KOPT-K1 (cell line): ENCODE measurements around the gene ZNF142.

Source experiments
- H3K27ac ChIP-seq: fragments of 200-600 bp; sonication (generic); 2 replicates; pipeline ENCODE4 v1.5.1; 2016; ENCODE audit warnings: antibody characterized with exemption, mild to moderate bottlenecking, low read depth, low read length; ENCODE audit not compliant: poor library complexity, severe bottlenecking
- H3K36me3 ChIP-seq: fragments of 200-600 bp; sonication (generic); 2 replicates; pipeline ENCODE4 v1.5.1; 2017; ENCODE audit warnings: antibody characterized with exemption, mild to moderate bottlenecking, low read length, moderate library complexity; ENCODE audit not compliant: insufficient read depth
- H3K9me3 ChIP-seq: fragments of 200-600 bp; sonication (generic); 2 replicates; pipeline ENCODE4 v1.5.1; 2017; ENCODE audit warnings: antibody characterized with exemption, low read length, mild to moderate bottlenecking; ENCODE audit not compliant: insufficient read depth, poor library complexity, severe bottlenecking

ZNF142 gene

DNA sequence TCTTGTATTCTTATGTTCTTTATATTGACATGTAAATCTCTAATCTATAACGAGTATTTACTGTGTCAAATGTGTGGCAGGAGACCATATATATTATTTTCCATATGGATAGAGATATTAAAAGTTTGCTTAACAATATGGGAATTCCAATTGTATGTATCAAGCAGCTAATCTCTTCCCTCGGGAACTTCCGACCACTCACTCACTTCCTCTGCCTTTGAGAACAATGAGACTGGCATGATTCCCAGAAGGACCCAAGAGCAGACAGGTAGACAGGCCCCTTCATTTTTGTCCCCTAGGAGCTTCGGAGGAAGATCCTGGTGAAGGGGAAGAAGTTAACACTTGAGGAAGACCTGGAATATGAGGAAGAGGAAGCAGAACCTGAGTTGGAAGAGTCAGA lies 27.6 kb downstream of the ZNF142 start:
- peaks cover 37% of the 10 kb centered on the region for H3K36me3 ChIP-seq
- H3K27ac ChIP-seq = no peak overlapping the region
- no peaks in the 10 kb centered on the region for H3K9me3 ChIP-seq

DNA sequence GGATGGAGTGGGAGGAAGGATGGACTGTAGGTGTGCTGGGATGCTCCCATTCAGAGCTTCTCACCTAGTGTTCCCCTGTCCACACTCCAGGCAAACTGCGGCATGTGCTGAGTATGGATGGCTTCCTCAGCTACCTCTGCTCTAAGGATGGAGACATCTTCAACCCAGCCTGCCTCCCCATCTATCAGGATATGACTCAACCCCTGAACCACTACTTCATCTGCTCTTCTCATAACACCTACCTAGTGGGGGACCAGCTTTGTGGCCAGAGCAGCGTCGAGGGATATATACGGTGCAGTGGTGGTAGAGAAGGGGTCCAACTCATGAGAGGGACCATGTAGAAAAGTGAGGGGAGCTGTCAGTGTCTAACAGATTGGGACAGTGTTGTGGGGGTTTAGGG lies 31.5 kb downstream of the ZNF142 start:
- no peak overlapping the region for H3K27ac ChIP-seq
- no peaks in the 10 kb centered on the region for H3K36me3 ChIP-seq
- no peaks in the 10 kb centered on the region for H3K9me3 ChIP-seq

DNA sequence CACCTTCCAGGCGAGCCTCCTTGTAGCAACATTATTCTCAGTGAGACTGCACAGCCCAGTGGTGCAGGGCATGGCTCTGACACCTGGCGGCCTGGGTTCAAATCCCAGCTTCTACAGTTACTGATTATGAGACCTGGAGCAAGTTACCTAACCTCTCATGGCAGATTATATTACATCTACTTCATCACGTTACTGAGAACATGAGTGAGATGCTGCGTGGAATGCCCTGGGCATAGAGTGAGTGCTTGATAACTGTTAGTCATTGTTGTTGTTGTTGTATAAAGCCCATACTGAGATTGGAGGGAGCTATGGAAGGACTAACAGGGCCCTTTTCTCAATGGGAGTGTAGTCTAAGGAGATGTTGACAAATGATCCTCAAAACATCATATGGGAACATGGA lies 33.1 kb downstream of the ZNF142 start:
- no peak overlapping the region for H3K27ac ChIP-seq
- H3K9me3 ChIP-seq = no peaks in the 10 kb centered on the region
- no peaks in the 10 kb centered on the region for H3K36me3 ChIP-seq

GRCh38 chr2:218623366-218623705 lies 36.1 kb downstream of the ZNF142 start:
- no peaks in the 10 kb centered on the region for H3K36me3 ChIP-seq
- no peaks in the 10 kb centered on the region for H3K9me3 ChIP-seq
- H3K27ac ChIP-seq = no peak overlapping the region

- no peaks in the 10 kb centered on the region for H3K9me3 ChIP-seq
- no peaks in the 10 kb centered on the region for H3K36me3 ChIP-seq
- no peak overlapping the region for H3K27ac ChIP-seq
These were observed 36.6 kb downstream of the ZNF142 start for GRCh38 chr2:218622606-218623365.

- H3K36me3 ChIP-seq = no peaks in the 10 kb centered on the region
These were observed 38.4 kb downstream of the ZNF142 start for GRCh38 chr2:218621007-218621406.

GRCh38 chr2:218618102-218618860 lies 41.1 kb downstream of the ZNF142 start:
- Histone ChIP-seq H3K9me3 (no peaks in the 10 kb centered on the region), H3K27ac (no peak overlapping the region), H3K36me3 (no peaks in the 10 kb centered on the region)

More at GRCh38 chr2:218621007-218621406, 38.4 kb downstream of the ZNF142 start:
- no peak overlapping the region for H3K27ac ChIP-seq
- H3K9me3 ChIP-seq = no peaks in the 10 kb centered on the region

DNA sequence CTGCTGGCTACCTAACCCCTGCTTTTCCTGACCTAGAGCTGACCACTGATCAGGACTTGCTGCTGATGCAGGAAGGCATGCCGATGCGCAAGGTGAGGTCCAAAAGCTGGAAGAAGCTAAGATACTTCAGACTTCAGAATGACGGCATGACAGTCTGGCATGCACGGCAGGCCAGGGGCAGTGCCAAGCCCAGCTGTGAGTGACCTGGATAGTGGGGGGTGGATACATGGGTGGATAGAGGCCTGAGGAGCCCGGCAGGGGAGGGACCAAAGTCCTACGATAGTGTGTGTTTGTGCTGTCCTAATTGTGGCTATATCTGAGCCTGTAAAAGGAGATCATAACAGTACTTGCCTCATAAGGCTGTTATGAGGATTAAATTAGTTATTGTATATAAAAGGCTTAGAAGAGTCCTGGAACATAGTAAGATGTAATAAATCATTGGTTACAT lies 43.5 kb downstream of the ZNF142 start:
- H3K27ac ChIP-seq = no peak overlapping the region
- H3K36me3 ChIP-seq = no peaks in the 10 kb centered on the region
- no peaks in the 10 kb centered on the region for H3K9me3 ChIP-seq

DNA sequence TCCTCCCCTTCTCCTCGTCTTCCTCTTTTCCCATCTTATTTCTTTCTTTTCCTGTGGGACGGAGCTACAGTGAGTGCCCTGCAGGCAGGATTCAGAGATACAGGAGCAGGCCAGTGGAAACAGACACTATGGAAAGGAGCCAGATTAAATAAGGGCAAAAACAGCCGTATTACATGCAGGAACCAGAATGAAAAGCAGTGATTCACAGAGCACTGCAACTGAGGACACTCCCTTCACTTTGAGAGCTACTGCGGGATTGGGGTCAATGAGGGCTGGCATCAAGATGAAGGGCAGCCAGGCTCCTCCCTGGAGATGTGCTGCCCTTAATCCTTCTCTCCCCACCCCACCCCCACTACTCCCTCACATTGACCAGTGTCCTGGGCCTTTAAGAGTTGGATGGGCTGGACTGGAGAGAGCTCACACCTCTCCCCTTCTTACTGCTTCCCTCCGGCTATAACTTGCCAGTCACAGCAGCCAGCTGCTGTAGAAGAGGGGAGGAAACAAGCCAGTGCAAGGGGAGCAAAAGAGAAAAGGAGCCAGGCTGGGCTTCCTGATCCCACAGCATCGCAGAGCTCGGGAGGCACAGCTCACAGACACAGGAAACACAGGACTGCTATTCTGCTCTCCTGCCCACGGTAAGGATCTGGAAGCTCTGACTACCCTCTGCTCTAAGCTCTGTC lies 51.8 kb downstream of the ZNF142 start, which contains the start of gene PLCD4:
PLCD4 (plus strand) TSS at position 464 of the 680 bp plus-strand sequence. CDS start 7,841 bp downstream, outside the sequence.
- Histone ChIP-seq H3K9me3 (no peaks in the 10 kb centered on the region), H3K27ac (no peak within 1 kb of the TSS), H3K36me3 (no peaks in the 10 kb centered on the region)

DNA sequence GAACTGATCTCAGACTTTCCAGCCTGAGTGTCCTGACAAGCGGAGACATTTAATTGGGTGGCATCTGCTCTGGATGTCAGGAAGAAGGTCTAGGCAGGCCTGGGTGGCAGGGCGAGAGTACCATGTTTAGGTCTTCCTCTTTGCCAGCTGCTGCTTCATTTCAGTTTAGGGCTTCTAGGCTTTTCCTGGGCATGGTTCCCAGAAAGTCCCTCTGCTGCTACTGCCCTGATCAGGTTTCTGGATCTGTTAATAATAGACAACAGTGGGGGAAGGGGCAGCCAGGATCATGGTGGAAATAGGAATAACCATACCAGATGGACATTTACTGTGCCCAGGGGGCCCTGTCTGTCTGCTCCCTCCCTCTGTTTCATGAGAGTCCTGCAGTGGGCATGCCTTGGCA lies 54.0 kb downstream of the ZNF142 start:
- H3K36me3 ChIP-seq = no peaks in the 10 kb centered on the region
- H3K27ac ChIP-seq = no peak overlapping the region
- no peaks in the 10 kb centered on the region for H3K9me3 ChIP-seq
